PC-9 (cell line): ENCODE data around the gene MSTO1. TPM values are rescaled to one million over a fixed set of nuclear protein-coding genes. Genes with fewer than 3 reads are reported as not detected.
A peak's percentile ranks its signal among the peaks of the same experiment; 100 is the strongest.
"Not testable (repeated sequence)": the region's sequence is repeated elsewhere in the genome, so short reads cannot be mapped to it uniquely, and the experiment has no call there.

Source experiments
- BruUV-seq: library from RNA; stranded (reverse); fragments of 400-500 nt; replicated peaks from 2 replicates; lab custom pipeline; 2021; lab: Mats Ljungman, UMichigan
- CTCF ChIA-PET: fragments of 300-600 bp; sonication (Branson Sonifier 250); formaldehyde crosslinking; loops from one replicate; lab custom pipeline; 2022; ENCODE audit warnings: antibody characterized with exemption; lab: Charles Lee
- POLR2A ChIA-PET: fragments of 300-600 bp; sonication (Branson Sonifier 250); formaldehyde crosslinking; loops from one replicate; lab custom pipeline; 2022; ENCODE audit warnings: antibody characterized with exemption; ENCODE audit not compliant: unreplicated experiment; lab: Charles Lee
- DNase-seq, 2 experiments: peaks; one replicate each; pipeline versions ENCODE4 v3.0.0 to v3.0.0-alpha.2; 2015 to 2022; ENCODE audit warnings: mixed read lengths in 1 of 2
- H2AFZ ChIP-seq: fragments of 200-600 bp; sonication (generic); 2 replicates; pipeline ENCODE4 v1.8.1; 2017; ENCODE audit warnings: antibody characterized with exemption
- H3F3A ChIP-seq: fragments of 200-600 bp; sonication (generic); 2 replicates; pipeline ENCODE4 v1.8.1; 2017; ENCODE audit warnings: antibody characterized with exemption, mild to moderate bottlenecking, low read depth; ENCODE audit not compliant: insufficient read depth
- H3K27ac ChIP-seq: fragments of 200-600 bp; sonication (generic); 2 replicates; pipeline ENCODE4 v1.6.1; 2016; ENCODE audit warnings: mixed run types
- H3K27me3 ChIP-seq: fragments of 200-600 bp; sonication (generic); 2 replicates; pipeline ENCODE4 v1.6.1; 2016; ENCODE audit warnings: low read depth, mixed run types; ENCODE audit not compliant: insufficient read depth
- H3K36me3 ChIP-seq: fragments of 200-600 bp; sonication (generic); 2 replicates; pipeline ENCODE4 v1.6.1; 2016; ENCODE audit warnings: low read depth, mixed run types
- H3K4me1 ChIP-seq: fragments of 200-600 bp; sonication (generic); replicated peaks from 2 replicates; pipeline ENCODE4 v1.6.1; 2016; ENCODE audit warnings: mixed run types; ENCODE audit not compliant: insufficient read depth
- H3K4me2 ChIP-seq: fragments of 200-600 bp; sonication (generic); 2 replicates; pipeline ENCODE4 v1.6.1; 2017; ENCODE audit warnings: mixed run types
- H3K4me3 ChIP-seq: fragments of 200-600 bp; sonication (generic); 2 replicates; pipeline ENCODE4 v1.6.1; 2016; ENCODE audit warnings: mixed run types
- H3K79me2 ChIP-seq: fragments of 200-600 bp; sonication (generic); 2 replicates; pipeline ENCODE4 v1.6.1; 2017; ENCODE audit warnings: low read depth, mixed run types
- H3K9me2 ChIP-seq: fragments of 200-600 bp; sonication (generic); 2 replicates; pipeline ENCODE4 v1.8.1; 2017; ENCODE audit warnings: mild to moderate bottlenecking; ENCODE audit not compliant: insufficient read depth
- H3K9me3 ChIP-seq: fragments of 200-600 bp; sonication (generic); 2 replicates; pipeline ENCODE4 v1.8.1; 2016; ENCODE audit warnings: low read depth; ENCODE audit not compliant: insufficient read depth
- H4K20me1 ChIP-seq: fragments of 200-600 bp; sonication (generic); 2 replicates; pipeline ENCODE4 v1.8.1; 2017; ENCODE audit not compliant: insufficient read depth
- CTCF ChIP-seq: fragments of 200-600 bp; sonication (generic); conservative IDR thresholded peaks from 2 replicates; pipeline ENCODE4 v1.6.1; 2017; ENCODE audit warnings: mixed run types, antibody characterized with exemption, mild to moderate bottlenecking, moderate library complexity
- EZH2 ChIP-seq: fragments of 200-600 bp; sonication (generic); IDR thresholded peaks from 2 replicates; pipeline ENCODE4 v1.8.0; 2017; ENCODE audit warnings: antibody characterized with exemption, low read depth
- intact Hi-C: fragments of 100-400 bp; cut with micrococcal nuclease; formaldehyde crosslinking; loops from one replicate; pipeline ENCODE4 v1.10.0; 2022; ENCODE audit not compliant: unreplicated experiment
- total RNA-seq: library from RNA; stranded (reverse); gene quantifications from 2 replicates; pipeline ENCODE4 v1.2.3, GENCODE V29; 2021

The MSTO1 gene
- total RNA-seq, 1 experiment from 2014 or later, result 21.5 TPM

- intact Hi-C loops, result no loop called here
- DNase-seq, result no peak
Observed at GRCh38 chr1:155607708-155608107, 2.3 kb upstream of the MSTO1 start.

GRCh38 chr1:155608888-155609225, 1.2 kb upstream of the MSTO1 start:
- no peaks in the 10 kb centered on the region for H3K79me2 ChIP-seq
- H3K36me3 ChIP-seq, result no peaks in the 10 kb centered on the region; the same call in 1 of the 2 replicates
- POLR2A ChIA-PET, result interaction anchor here (0.5 kb wide), 1 partner anchor 285 kb away, joined by 4 read pairs; no protein-coding TSS in a partner anchor
- H3K4me3 ChIP-seq, result no peak overlapping the region
- BruUV-seq, result no TSS peak
- peaks cover 11% of the 10 kb centered on the region for H3F3A ChIP-seq
- intact Hi-C loops, result no loop called here
- no peaks in the 10 kb centered on the region for H3K27me3 ChIP-seq
- no peak overlapping the region for H3K4me2 ChIP-seq
- H3K9me3 ChIP-seq, result no peaks in the 10 kb centered on the region
- no peak for DNase-seq
- no peak for TF ChIP-seq EZH2
- H3K27ac ChIP-seq, result no peak overlapping the region
- H2AFZ ChIP-seq, result no peak overlapping the region
- H4K20me1 ChIP-seq, result no peaks in the 10 kb centered on the region
- H3K9me2 ChIP-seq, result 0 out of 2 replicates have a peak, but pooled peaks cover 3% of the 10 kb centered on the region
- CTCF ChIA-PET, result no interaction called here
- no peaks in the 10 kb centered on the region for H3K4me1 ChIP-seq

More at GRCh38 chr1:155607708-155608107, 2.3 kb upstream of the MSTO1 start:
- no TSS peak for BruUV-seq
- no peaks in the 10 kb centered on the region; the same call in 1 of the 2 replicates for H3K36me3 ChIP-seq
- H3K4me1 ChIP-seq, result no peaks in the 10 kb centered on the region
- H3K9me2 ChIP-seq, result 0 out of 2 replicates have a peak, but pooled peaks cover 3% of the 10 kb centered on the region
- no peak overlapping the region for H3K4me2 ChIP-seq
- no peaks in the 10 kb centered on the region for H3K79me2 ChIP-seq
- no peak overlapping the region for H2AFZ ChIP-seq
- H3F3A ChIP-seq, result peaks cover 11% of the 10 kb centered on the region
- no peaks in the 10 kb centered on the region for H4K20me1 ChIP-seq
- H3K27ac ChIP-seq, result no peak overlapping the region
- H3K4me3 ChIP-seq, result no peak overlapping the region
- TF ChIP-seq EZH2 (no peak), CTCF (no peak)
- H3K27me3 ChIP-seq, result no peaks in the 10 kb centered on the region
- CTCF ChIA-PET, result interaction anchor here (0.6 kb wide), 1 partner anchor 183 kb away, joined by 3 read pairs; no protein-coding TSS in a partner anchor
- H3K9me3 ChIP-seq, result no peaks in the 10 kb centered on the region
- POLR2A ChIA-PET, result interaction anchor here (0.7 kb wide), 2 partner anchors 33 to 228 kb away, joined by 4 to 5 read pairs; no protein-coding TSS in a partner anchor

DNA sequence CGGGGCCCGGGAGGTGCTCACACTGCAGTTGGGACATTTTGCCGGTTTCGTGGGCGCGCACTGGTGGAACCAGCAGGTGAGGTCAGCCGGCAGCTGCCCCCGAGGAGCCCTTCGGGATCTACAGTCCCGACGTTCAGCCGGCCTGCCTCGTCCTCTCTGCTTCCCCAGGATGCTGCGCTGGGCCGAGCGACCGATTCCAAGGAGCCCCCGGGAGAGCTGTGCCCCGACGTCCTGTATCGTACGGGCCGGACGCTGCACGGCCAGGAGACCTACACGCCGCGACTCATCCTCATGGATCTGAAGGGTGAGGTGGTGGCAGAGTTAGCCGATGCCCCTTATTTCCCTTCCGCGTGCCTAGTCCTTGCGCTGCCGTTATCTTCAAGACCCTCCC, 234 bp downstream of the MSTO1 start:
- H3K9me2 ChIP-seq, result not testable (repeated sequence)

GRCh38 chr1:155613226-155613625, 3.2 kb downstream of the MSTO1 start:
- H3K79me2 ChIP-seq, intact Hi-C loops, H3K4me3 ChIP-seq, BruUV-seq, H2AFZ ChIP-seq, POLR2A ChIA-PET, H4K20me1 ChIP-seq, H3K36me3 ChIP-seq, H3K4me2 ChIP-seq, H3K27me3 ChIP-seq, DNase-seq, CTCF ChIA-PET, H3K9me2 ChIP-seq, H3K9me3 ChIP-seq, H3K27ac ChIP-seq, H3F3A ChIP-seq, H3K4me1 ChIP-seq: not testable (repeated sequence)

More for the DNA sequence above, 234 bp downstream of the MSTO1 start:
- Histone ChIP-seq H3F3A (peaks cover 11% of the 10 kb centered on the region), H3K4me3 (peak overlapping the region; percentile 60; the same call in 1 of the 2 replicates), H3K4me2 (peak overlapping the region; percentile 56; the same call in 1 of the 2 replicates)
- CTCF ChIA-PET, DNase-seq, H3K79me2 ChIP-seq, H3K36me3 ChIP-seq, H3K4me1 ChIP-seq, H3K27ac ChIP-seq, H2AFZ ChIP-seq, H3K9me3 ChIP-seq, intact Hi-C loops, H3K27me3 ChIP-seq, POLR2A ChIA-PET, BruUV-seq, H4K20me1 ChIP-seq: not testable (repeated sequence)
